OCI-LY1 (cell line): ENCODE measurements around the gene MRPL1.

ENCODE experiments used
- CTCF ChIP-seq: fragments of 200-600 bp; sonication (generic), shearing (Covaris generic); IDR thresholded peaks from 2 replicates; pipeline ENCODE4 v1.5.1; 2017; ENCODE audit warnings: mild to moderate bottlenecking, antibody characterized with exemption, low read length, moderate library complexity, mixed read lengths
- EZH2 ChIP-seq: fragments of 200-600 bp; sonication (generic), shearing (Covaris generic); IDR thresholded peaks from 2 replicates; pipeline ENCODE4 v1.8.0; 2017; ENCODE audit warnings: borderline replicate concordance, mixed run types, mild to moderate bottlenecking, antibody characterized with exemption, low read length, moderate library complexity, mixed read lengths

- TF ChIP-seq CTCF (no peak), EZH2 (no peak)
Observed at GRCh38 chr4:77952457-77952856, 89.8 kb downstream of the MRPL1 start.
